Ovary (tissue), 3 donors: Measurements from ENCODE around the gene GPX4.

Experiments used
- EP300 ChIP-seq: sonication (generic); formaldehyde crosslinking; IDR thresholded peaks from one replicate; pipeline ENCODE4 v1.6.1; 2017; ENCODE audit warnings: antibody characterized with exemption
- POLR2A ChIP-seq: fragments of 450-650 bp; IDR thresholded peaks from one replicate; pipeline ENCODE4 v1.6.1; 2017; ENCODE audit warnings: antibody characterized with exemption, mild to moderate bottlenecking, moderate library complexity
- TF ChIP-seq, protein P1 (sequence below), 3 donors: fragments of 450-650 bp in 2 of 3; fragments of 200-600 bp in 1 of 3; IDR thresholded peaks; one replicate each; pipeline versions ENCODE4 v1.5.1 to v1.8.0; 2016 to 2022; ENCODE audit warnings: antibody characterized with exemption in 3 of 3, mild to moderate bottlenecking in 1 of 3
- donor health status: DM: no; HTN: no; CAD: no.

DNA sequence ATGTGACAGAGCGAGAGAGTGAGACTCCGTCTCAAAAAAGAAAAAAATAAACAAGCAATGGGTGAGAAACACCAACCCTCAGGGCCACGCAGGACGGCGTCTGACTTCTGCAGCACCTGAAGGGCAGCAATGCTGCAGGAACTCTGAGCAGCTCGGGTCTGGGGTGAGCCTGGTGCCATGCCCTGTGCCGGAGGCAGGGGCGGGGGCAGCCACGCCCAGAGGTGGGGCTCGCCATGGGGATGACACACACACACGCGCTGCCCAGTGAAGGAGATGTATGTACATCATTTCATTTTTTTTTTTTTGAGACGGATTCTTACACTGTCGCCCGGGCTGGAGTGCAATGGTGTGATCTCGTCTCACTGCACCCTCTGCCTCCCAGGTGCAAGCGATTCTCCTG, 24.3 kb downstream of the GPX4 start:
- TF ChIP-seq, protein P1, sequence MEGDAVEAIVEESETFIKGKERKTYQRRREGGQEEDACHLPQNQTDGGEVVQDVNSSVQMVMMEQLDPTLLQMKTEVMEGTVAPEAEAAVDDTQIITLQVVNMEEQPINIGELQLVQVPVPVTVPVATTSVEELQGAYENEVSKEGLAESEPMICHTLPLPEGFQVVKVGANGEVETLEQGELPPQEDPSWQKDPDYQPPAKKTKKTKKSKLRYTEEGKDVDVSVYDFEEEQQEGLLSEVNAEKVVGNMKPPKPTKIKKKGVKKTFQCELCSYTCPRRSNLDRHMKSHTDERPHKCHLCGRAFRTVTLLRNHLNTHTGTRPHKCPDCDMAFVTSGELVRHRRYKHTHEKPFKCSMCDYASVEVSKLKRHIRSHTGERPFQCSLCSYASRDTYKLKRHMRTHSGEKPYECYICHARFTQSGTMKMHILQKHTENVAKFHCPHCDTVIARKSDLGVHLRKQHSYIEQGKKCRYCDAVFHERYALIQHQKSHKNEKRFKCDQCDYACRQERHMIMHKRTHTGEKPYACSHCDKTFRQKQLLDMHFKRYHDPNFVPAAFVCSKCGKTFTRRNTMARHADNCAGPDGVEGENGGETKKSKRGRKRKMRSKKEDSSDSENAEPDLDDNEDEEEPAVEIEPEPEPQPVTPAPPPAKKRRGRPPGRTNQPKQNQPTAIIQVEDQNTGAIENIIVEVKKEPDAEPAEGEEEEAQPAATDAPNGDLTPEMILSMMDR (IDR thresholded peaks at IDR 0.05), result no peak
- no peak for TF ChIP-seq POLR2A
- no peak for TF ChIP-seq EP300
